ENCODE data around the gene LRRN4.
A peak's percentile ranks its signal among the peaks of the same experiment; 100 is the strongest.

LRRN4 gene

GRCh38 chr20:5996765-5997164 is 57.1 kb downstream of the LRRN4 start:
- peak; percentile 73 for DNase-seq (ENCODE audit: low read depth, low spot score)
- H3K4me3 ChIP-seq (ENCODE audit: low read length): no peak overlapping the region

- no peak overlapping the region for H3K4me3 ChIP-seq (ENCODE audit: low read length)
- DNase-seq (ENCODE audit: low read depth, low spot score): no peak
These were observed 62.0 kb downstream of the LRRN4 start for GRCh38 chr20:5991623-5992441.

DNA sequence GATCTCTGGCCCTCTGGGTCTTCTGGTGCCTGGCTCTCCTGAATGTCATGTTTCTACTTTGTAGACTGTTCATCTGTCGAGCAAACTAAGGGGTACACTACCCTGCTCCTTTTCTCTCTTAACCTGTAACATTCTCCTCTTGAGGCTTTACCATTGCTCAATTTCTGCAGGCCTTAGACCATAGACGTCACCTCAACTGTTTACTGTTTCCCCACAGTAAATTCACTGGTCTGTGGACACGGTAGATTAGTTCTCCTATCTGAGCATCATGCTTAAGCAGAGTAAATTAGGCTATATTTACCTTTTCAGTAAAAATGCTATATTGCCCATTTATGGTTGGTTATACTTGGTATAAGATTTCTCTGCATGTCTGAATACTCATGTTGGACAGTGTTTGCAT is 62.9 kb downstream of the LRRN4 start:
- no peak for DNase-seq (ENCODE audit: low read depth, low spot score)

More for the DNA sequence above, 62.9 kb downstream of the LRRN4 start:
- no peak overlapping the region for H3K4me3 ChIP-seq (ENCODE audit: low read length)
